ENCODE results near the gene NUF2.

Gene NUF2

DNA sequence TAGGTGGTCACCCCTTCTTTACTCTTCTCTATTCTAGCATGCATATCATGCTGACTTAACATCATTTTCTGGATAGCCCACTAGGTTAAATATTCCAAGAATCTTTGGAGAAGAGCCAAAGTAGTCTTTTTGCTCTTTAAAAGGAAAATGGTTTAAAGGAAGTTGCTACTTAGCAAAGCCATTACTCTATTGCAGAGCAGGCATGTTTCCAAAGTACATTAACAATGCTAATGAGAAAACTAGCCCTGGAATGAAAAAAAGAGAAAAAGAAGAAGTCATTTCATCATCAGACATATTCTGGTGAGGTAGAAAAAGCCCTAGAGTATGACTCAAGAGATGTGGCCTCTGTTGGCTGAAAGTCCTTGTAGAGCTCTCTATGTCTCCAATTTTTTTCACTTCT is 74.0 kb downstream of the NUF2 start:
- DNase-seq (ENCODE audit: extremely low read depth, low read depth): no peak
- TF ChIP-seq, protein P1, sequence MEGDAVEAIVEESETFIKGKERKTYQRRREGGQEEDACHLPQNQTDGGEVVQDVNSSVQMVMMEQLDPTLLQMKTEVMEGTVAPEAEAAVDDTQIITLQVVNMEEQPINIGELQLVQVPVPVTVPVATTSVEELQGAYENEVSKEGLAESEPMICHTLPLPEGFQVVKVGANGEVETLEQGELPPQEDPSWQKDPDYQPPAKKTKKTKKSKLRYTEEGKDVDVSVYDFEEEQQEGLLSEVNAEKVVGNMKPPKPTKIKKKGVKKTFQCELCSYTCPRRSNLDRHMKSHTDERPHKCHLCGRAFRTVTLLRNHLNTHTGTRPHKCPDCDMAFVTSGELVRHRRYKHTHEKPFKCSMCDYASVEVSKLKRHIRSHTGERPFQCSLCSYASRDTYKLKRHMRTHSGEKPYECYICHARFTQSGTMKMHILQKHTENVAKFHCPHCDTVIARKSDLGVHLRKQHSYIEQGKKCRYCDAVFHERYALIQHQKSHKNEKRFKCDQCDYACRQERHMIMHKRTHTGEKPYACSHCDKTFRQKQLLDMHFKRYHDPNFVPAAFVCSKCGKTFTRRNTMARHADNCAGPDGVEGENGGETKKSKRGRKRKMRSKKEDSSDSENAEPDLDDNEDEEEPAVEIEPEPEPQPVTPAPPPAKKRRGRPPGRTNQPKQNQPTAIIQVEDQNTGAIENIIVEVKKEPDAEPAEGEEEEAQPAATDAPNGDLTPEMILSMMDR (IDR thresholded peaks at IDR 0.05; ENCODE audit: low read depth, low read length): no peak

DNA sequence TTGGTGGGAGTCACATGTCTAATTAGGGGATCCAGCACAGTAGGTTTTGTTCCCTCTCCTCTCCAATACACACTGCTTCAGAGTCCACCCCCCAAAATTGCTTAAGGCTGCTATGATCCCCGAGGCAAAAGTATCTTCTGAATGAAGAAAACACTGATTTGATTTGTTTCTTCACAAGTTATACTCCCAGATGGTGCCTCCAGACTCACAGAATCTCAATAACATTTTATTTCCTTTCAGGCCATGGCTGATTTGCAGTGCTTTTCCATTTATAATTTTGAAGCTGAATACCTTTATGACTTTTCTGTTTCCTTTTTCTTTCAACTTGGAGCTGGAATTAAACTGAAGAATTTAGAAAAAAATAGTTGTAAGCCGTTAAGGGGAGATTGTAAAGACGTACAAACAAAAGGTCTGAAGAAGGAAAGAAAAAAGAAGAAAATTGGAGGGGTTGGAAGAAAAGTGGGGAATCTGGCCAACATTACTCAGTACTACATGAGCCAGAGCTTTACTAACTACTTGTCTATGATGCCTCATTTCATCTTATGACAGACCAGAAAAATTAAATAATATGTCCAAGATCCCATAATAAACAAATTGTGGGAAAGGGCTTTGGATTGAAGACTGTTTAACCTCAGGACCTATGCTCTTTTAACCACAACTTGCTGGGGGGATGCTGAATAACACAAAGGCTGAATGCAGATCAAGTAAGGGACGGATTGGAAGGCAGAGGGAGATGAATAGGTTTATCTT is 75.9 kb downstream of the NUF2 start:
- DNase-seq (ENCODE audit: extremely low read depth, low read depth): no peak
- TF ChIP-seq, protein P1 (IDR thresholded peaks at IDR 0.05; ENCODE audit: low read depth, low read length): no peak

DNA sequence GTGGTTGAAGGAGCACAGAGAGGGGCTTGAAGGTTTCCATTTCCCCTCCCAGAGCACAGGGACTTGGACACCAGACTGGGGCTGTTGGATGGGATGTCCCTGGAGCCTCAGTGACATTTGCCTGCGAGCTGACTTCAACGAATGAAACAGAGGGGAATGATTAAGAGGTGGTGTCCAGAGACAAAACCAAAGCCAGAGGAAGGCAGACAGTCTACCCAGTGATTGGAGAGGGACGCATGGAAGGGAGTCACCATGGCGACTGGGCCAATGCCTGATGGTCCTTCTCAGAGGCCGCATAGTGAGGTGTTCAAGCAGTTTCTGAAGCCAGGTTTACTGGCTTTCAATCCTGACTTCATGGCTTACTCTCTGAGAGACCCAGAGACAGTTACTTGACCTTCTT is 77.2 kb downstream of the NUF2 start:
- TF ChIP-seq, protein P1 (IDR thresholded peaks at IDR 0.05; ENCODE audit: low read depth, low read length): no peak
- no peak for DNase-seq (ENCODE audit: extremely low read depth, low read depth)

DNA sequence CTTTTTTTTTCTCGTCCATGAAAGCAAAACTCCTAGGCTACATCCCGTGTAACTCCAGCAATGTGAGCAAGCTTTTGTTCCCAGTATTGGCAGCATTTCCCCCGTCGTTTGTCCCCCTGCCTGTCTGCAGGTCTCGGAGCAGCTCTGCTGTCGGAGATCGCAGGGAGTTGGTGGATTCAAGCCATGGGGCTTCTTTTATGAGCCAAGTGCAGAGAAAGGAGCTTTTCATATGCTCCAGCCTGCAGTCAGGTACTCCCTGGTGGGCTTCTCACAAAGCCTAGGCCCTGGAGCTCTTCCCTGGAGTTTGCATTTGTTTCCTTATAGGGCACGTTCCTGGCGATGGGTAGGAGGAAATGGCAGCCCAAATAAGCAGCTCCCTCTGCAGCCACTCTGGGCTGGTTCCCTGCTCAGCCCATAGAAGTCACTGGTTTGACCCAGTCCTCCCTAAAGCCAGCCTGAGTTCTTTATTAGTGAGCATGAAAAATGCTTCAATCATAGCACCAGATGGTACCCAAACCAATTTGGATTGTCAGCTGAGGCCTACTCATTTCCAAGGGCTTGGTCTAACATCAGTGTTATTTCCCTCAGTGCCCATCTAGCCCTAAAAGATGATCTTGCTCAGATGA is 78.3 kb downstream of the NUF2 start:
- TF ChIP-seq, protein P1 (IDR thresholded peaks at IDR 0.05; ENCODE audit: low read depth, low read length): no peak
- no peak for DNase-seq (ENCODE audit: extremely low read depth, low read depth)

DNA sequence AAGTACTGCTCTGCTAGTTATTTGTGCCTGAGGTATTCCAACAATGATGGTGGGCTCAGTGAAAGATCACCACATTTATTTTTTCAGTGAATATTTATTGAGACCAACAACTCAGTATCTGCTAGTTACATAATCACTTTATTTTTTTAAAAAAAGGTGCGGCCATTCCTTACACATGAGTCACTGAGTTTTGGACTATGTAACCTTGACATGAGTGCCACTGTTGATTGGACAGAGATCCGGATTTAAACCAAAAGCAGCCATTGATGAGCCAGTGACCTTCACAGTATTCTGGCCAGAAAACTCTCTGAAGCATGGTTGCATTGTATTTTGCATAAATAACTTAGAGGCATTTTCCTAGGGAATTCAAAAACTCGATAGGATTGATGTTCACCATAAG is 79.5 kb downstream of the NUF2 start:
- no peak for DNase-seq (ENCODE audit: extremely low read depth, low read depth)

More for the DNA sequence above, 79.5 kb downstream of the NUF2 start:
- TF ChIP-seq, protein P1 (IDR thresholded peaks at IDR 0.05; ENCODE audit: low read depth, low read length): no peak
